NCI-H146 treated with DMSO at 0.1 percent for 48 hours (cell line): Measurements from ENCODE around the gene PLCL1.
"Not testable (repeated sequence)": the region's sequence is repeated elsewhere in the genome, so short reads cannot be mapped to it uniquely, and the experiment has no call there.

Source experiments
- DNase-seq: peaks from one replicate; lab custom pipeline; 2025; ENCODE audit not compliant: unreplicated experiment; lab: John Stamatoyannopoulos, UW

Gene PLCL1

DNA sequence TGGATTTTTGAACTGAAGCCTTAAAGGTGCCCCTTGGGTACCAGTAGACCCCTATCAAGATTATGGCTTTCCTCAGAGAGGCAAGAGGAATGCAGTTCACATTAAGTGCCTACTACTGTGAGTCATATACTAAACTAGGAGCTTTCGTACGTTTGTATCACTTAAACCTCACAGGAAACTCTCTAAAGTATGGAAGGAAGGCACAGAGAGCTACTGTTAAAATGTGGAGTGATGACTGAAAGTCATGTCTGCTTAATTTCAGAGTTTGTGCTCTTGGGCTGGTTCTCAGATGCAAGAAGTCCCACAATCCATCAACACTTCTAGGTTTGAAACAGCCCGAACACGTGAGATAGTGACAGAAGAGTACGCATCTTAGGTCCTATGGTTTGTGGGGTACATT, 4.7 kb downstream of the PLCL1 start:
- no peak for DNase-seq

DNA sequence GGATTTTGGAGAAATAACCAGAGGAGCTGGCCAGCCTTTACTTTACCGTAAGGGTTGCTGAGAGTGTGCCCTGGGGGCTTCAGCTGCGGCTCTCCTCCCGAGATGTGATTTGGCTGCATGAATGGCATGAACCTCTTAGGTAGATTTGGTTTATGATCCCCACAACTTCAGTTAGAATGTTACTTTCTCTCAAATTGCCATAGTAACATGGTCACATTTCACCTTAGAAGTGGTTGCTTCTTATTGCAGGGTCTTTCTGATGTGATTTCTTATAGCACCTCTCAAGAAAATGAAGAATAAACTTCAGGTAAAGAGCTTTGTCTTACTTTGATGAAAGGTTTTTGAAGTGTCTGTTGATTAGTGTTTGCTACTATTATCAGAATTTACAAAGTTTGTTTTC, 5.6 kb downstream of the PLCL1 start:
- no peak for DNase-seq

DNA sequence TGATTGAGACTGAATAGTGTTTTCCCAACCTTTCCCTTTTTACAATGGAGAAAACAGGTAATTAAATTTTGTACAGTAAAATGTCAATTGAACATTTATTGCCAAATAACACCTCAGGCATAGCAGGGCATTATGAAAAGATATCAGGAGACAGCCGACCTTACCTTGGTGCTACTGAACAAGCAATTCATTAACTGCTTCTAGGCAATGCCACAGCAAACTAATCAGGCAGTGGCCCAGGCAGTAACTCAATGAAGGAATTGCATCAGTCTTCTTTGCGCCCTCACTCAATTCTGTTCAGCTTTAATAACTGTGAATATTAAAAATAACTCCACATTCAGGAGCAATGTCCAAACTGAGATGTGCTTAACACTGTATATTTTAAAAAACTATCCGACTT, 6.1 kb downstream of the PLCL1 start:
- no peak for DNase-seq

DNA sequence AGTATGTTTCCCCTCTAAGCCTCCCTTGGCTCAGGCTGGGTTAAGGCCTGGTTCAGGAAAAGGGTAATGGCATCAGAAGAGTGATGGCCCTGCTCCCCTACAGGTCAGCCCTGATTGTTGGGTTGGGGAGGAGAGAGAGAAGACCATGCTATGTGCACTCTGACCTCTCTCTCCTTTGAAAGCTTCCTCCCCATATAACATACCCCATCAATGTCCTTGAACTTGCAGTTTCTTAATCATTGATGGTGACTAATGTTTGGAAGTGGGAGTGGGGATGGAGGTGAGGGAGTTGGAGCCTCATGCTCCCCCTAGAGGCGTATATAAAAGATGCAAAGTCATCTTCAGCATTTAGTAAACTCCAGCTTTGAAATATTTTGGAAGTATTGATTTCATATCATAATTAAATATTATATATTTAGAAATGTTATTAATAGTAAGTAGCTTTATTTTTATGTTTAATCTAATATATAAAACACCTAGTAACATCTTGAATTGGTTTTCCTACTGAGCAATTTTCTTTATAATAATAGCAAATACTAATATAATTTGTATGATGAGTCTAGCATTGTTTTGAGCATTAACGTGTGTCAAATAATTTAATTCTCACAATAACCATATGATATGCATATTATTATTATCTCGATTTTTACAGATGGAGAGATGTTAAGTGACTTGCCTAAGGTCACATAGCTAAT, 8.8 kb downstream of the PLCL1 start:
- DNase-seq = no peak

- DNase-seq = no peak
These were observed 10.1 kb downstream of the PLCL1 start for GRCh38 chr2:197814526-197814925.

DNA sequence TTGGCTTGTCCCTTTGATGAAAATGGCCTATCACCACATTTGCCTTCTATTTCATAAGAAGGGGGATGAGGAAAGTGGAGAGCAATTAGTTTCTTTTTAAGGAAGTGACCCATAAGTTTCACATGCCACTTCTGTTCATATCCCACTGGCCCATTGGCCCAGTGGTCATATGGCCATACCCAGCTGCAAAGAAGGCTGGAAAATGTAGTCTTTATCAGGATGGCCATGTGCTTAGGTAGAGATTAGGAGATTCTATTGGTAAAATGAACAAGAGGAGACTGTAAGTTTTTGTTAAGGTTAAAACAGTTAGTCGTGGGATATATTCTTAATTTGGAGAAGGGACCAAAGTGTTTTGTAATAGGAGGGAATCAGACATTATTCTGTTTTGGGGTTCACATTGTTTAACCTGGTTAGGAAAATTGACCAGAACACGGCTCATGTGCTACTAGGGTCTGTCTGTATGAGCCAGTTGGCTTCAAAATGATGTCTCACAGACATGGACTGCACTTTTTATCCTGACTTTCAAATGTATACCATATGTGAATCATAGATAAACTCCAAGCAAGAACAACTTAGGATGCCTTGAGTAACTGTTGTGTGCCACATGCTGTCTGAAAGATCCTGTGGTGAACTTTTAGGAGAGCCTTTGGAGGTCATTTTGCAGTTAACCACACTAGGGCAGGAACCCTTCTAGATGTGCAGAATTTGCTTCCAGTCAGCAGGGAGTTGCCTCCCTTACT, 17.3 kb downstream of the PLCL1 start:
- DNase-seq = no peak

GRCh38 chr2:197822333-197822732, 17.9 kb downstream of the PLCL1 start:
- no peak for DNase-seq

GRCh38 chr2:197827618-197828017, 23.2 kb downstream of the PLCL1 start:
- no peak for DNase-seq

DNA sequence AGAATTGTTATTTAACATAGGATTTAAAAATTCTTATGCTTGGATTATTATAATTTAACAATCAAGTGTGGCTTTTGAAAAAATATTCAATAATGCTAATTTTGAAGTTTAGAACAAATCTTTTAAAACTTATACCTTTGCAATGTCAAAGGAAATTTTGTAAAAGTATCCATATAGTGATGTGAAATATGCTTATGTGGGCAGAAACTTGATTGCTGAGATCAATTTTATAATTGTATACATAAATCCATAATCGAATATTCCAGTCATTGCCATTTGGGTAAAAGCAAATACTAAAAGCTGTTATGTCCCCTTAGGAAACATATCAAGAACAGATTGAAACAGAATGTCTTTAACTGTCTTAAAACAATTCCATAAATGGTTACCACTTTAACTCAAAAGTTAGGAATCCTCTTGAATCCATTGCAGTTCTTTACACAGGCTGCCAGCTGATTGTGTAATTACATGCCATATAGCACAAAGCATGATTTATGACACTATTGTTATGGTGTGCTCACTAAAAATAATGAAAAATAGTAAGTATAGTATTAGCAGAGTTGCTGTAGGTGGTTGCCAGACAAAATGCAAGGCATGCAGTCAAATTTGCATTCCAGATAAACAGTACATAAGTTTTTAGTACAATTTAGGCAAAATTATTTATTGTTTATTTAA, 24.2 kb downstream of the PLCL1 start:
- DNase-seq = no peak

DNA sequence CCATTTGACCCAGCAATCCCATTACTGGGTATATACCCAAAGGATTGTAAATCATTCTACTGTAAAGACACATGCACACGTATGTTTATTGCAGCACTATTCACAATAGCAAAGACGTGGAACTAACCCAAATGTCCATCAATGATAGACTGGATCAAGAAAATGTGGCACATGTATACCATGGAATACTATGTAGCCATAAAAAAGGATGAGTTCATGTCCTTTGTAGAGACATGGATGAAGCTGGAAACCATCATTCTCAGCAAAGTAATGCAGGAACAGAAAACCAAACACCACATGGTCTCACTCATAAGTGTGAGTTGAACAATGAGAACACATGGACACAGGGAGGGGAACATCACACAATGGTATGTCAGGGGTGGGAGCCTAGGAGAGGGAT, 30.4 kb downstream of the PLCL1 start:
- not testable (repeated sequence) for DNase-seq

- DNase-seq = no peak
These were observed 30.9 kb downstream of the PLCL1 start for GRCh38 chr2:197835293-197835692.

DNA sequence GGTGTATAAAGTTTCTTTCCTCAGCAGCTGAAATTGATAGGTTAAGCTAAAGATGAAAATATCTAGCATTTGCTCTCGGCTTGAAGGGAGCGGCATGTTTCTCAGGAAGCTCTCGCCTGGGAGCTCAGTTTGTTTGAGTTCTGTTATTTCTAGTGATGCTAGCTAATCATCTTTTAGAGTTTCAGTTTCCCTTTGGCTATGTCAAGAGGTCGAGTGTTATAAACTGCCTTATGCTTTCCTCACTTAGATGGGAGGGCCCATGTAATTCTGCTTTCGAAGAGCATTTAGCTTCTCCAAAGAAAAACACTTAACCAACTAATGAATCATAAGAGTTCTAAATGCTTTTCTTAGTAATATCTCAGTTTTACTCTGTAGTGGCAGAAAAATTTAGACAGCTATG, 33.6 kb downstream of the PLCL1 start:
- DNase-seq = no peak

GRCh38 chr2:197838579-197838978, 34.2 kb downstream of the PLCL1 start:
- DNase-seq = no peak

DNA sequence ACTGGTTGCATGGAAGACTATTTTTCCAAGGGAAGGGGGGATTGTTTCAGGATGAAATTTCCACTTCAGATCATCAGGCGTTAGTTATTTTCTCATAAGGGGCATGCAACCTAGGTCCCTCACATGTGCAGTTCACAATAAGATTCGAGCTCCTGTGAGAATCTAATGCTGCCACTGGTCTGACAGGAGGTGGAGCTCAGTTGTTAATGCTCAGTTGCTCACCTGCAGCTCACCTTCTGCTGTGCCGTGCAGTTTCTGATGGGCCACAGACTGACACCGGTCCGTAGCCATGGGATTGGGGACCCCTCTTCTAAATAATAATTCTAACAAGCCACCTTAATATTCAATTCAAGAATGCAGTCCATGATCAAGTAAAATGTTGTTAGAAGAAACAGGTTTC, 34.9 kb downstream of the PLCL1 start:
- no peak for DNase-seq

- DNase-seq = no peak
These were observed 35.5 kb downstream of the PLCL1 start for GRCh38 chr2:197839856-197840255.

GRCh38 chr2:197846128-197846527, 41.7 kb downstream of the PLCL1 start:
- no peak for DNase-seq

DNA sequence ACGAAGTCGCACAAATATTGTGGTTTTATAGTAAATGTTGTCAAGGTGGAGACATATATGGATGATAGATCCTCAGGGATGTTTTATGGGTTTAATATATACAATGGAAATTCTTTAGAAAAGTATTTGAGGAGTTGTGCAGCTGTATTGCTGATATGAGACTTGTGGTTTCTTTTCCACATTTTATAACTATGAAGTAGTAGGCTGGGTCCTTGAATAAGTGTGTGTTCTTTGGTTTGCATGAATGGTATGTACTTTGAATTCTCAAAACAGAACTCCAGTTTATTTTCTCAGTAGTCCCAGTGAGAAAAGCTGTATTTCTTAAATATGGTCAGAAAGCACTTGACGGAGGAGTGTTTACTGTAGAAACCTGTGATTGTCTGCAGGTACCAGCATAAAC, 42.4 kb downstream of the PLCL1 start:
- no peak for DNase-seq

DNA sequence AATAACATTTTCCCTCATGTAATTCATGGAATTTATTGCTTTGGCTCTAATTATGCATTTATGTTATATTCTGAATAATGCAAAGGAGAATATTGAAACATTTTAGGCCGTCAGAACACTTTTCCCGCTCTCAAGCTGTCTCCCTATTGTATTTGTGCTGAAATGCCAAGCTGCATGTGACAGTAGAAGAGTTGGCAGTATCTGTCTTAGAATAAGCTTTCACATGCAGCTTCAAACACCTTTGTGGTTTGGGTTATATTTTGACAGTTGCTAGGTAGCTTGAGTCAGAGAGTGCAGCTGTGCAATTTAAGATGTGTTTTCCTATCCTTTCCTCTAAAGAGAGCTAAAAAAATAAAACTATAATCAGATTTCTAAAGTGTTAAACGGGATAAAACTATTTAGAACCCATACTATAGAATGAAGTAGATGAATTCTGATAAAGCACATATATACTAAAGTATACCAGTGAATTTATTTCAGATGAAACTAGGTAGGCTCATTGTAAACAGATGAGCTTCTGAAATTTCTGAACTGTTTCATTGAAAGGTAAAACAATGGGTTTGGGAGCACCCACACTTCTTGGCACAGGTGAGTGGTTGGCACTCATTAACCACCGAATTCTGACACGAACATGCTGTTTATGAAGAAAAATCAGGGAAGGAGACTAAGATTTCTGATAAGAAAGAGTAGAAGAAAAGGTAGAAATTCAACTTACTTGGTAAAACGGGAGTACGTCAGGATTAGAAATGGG, 43.4 kb downstream of the PLCL1 start:
- DNase-seq = no peak

- DNase-seq = no peak
These were observed 44.2 kb downstream of the PLCL1 start for GRCh38 chr2:197848602-197849001.

DNA sequence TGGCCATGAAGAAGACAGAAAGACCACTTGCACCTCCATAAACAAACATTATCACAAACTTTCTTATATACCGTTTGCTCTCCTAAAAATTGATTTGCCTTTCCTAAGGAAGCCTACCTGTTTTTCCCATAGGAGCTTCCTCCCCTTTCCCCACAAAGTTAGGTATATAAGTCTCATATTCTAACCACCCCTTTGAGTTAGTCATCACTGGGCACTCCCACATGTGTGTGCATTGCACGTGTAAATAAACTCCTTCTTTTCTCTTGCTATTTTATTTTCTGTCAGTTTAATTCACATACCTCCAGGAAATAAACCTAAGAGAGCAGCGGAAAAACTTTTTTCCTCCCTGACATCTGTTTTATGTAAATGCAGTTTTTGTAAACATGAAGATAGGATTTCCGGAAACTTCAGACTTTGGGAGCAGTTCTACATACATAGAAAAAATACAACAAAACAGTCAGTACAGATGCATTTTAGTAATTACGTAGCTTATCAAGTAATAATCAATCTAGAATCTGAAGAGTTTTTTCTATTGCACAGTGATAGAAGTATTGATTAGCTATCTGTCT, 46.6 kb downstream of the PLCL1 start:
- no peak for DNase-seq

DNA sequence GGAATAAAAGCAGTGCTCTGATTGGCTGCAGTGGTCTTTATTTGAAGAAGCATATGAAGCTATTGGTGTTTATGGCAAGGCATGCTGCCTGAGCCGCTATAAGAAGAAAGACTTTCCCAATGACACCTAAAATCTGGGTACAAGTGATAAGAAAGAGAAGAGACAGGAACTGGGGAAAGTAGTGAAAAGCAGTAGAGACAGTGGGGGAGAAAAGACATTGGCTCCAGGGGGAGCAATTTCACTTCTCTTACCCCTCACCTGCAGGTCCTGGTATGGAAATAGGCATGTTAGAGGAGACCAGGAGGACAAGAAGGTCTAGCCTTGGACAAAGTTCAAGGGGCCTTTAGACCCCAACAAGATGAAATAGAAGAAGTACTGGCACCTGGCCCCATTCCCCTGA, 47.1 kb downstream of the PLCL1 start:
- DNase-seq = no peak
